GM19372 (cell line): Measurements from ENCODE around the gene ZBTB20.

Source experiments
- ATAC-seq: cut with Tn5 transposase; IDR thresholded peaks from one replicate; pipeline ENCODE4 v1.9.1; 2021; ENCODE audit warnings: mild to moderate bottlenecking, low read depth, moderate library complexity; ENCODE audit not compliant: unreplicated experiment

Gene ZBTB20

GRCh38 chr3:114469070-114469469 is 678.0 kb downstream of the ZBTB20 start:
- no peak for ATAC-seq

GRCh38 chr3:114466816-114467215 is 680.3 kb downstream of the ZBTB20 start:
- no peak for ATAC-seq

- no peak for ATAC-seq
These were observed 680.8 kb downstream of the ZBTB20 start for GRCh38 chr3:114466251-114466650.

- ATAC-seq, result peak; percentile 82
These were observed 682.5 kb downstream of the ZBTB20 start for GRCh38 chr3:114464548-114464947.

GRCh38 chr3:114462750-114463149 is 684.3 kb downstream of the ZBTB20 start:
- ATAC-seq, result no peak

- no peak for ATAC-seq
These were observed 686.6 kb downstream of the ZBTB20 start for GRCh38 chr3:114460459-114460858.

- ATAC-seq, result peak; percentile 83
These were observed 690.3 kb downstream of the ZBTB20 start for GRCh38 chr3:114456742-114457141.

- ATAC-seq, result no peak
These were observed 691.7 kb downstream of the ZBTB20 start for GRCh38 chr3:114455432-114455831.

- no peak for ATAC-seq
These were observed 692.4 kb downstream of the ZBTB20 start for GRCh38 chr3:114454551-114455251.

GRCh38 chr3:114453361-114453780 is 693.7 kb downstream of the ZBTB20 start:
- ATAC-seq, result no peak

- no peak for ATAC-seq
These were observed 694.2 kb downstream of the ZBTB20 start for GRCh38 chr3:114452937-114453336.

- no peak for ATAC-seq
These were observed 694.8 kb downstream of the ZBTB20 start for GRCh38 chr3:114452256-114452655.

- ATAC-seq, result no peak
These were observed 695.5 kb downstream of the ZBTB20 start for GRCh38 chr3:114451561-114452018.

- ATAC-seq, result no peak
These were observed 696.0 kb downstream of the ZBTB20 start for GRCh38 chr3:114451051-114451451.

- ATAC-seq, result no peak
These were observed 697.0 kb downstream of the ZBTB20 start for GRCh38 chr3:114450008-114450596.

- no peak for ATAC-seq
These were observed 697.6 kb downstream of the ZBTB20 start for GRCh38 chr3:114449271-114450007.

GRCh38 chr3:114447950-114448479 is 699.1 kb downstream of the ZBTB20 start:
- ATAC-seq, result no peak

GRCh38 chr3:114447545-114447944 is 699.5 kb downstream of the ZBTB20 start:
- no peak for ATAC-seq

- no peak for ATAC-seq
These were observed 700.5 kb downstream of the ZBTB20 start for GRCh38 chr3:114446600-114446999.

GRCh38 chr3:114445233-114445632 is 701.9 kb downstream of the ZBTB20 start:
- ATAC-seq, result no peak

- no peak for ATAC-seq
These were observed 702.9 kb downstream of the ZBTB20 start for GRCh38 chr3:114444216-114444615.
